ENCODE measurements around the gene AURKA.

Gene AURKA

DNA sequence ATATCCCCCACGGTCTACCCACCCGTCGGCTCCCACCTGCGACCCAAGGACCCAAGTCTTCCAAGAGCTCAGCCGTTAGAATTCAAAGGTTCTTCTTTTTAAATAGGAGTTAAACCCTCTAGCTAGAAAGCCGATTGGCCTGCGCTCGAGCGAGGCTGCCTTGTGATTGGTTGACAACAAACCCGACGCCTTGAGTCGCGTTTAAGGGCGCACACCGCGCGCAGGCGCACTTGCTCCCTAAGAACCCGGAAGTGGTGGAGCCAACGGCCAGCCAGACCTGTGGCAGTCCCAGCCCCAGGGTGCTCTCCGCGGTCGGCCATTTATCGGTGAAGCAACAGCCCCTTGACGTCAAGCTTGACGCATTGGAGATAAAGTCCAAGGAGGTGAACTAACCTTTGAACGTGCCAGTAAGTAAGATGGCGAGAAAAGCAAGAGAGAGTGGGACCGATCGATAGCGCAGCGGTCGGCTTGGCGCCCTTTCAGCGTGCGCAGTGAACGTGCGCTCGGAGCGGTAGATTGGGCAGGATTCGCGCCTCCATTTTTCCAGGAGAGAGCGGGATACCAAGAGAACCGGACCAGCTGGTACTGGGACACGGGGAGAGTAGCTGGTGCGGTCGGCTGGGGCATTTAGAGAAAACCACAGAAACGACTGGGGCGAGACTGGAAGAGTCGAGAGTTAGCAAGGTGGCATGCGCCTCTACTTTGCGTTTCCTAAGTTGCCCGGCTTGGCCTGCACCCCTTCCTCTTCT, at the start of gene AURKA, which contains the start of gene CSTF1:
Gene AURKA (minus strand): TSS at position 84 of the 749 bp plus-strand sequence. CDS start 4,018 bp downstream, outside the sequence.
Gene CSTF1 (plus strand): TSS at position 514 of the 749 bp plus-strand sequence. CDS start 2,908 bp downstream, outside the sequence.
- peak; percentile 100 for DNase-seq

DNA sequence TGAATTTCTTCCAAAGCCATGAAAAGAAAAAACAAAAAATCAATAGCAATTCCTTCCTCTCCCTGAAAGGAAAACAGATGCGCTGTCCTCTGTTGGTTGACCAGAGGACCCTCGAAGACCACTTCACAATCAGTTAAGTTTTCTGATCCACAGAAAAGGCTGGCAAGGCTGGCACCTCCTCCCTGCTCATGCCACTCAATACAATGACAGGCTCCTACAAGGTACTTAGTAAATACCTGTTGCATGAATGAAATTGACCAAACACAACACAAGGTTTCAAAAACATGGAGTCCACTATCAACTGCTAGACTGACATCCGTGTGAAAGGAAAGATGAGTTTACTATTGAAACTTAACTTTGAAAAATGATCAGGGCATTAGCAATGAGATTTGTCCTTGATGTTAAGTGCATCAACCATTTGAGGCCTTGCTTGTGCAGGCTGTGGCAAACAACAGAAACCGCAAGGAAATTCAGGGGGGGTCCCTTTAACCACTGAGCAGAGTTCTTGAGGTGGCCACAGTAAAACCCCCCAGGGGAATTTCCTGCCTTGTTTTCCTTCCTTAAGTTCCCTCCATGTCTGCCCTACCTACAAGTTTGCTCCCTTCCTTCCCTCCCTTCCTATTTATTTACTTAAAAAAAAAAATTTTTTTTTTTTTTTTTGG, 48.5 kb upstream of the AURKA start:
- DNase-seq: no peak

DNA sequence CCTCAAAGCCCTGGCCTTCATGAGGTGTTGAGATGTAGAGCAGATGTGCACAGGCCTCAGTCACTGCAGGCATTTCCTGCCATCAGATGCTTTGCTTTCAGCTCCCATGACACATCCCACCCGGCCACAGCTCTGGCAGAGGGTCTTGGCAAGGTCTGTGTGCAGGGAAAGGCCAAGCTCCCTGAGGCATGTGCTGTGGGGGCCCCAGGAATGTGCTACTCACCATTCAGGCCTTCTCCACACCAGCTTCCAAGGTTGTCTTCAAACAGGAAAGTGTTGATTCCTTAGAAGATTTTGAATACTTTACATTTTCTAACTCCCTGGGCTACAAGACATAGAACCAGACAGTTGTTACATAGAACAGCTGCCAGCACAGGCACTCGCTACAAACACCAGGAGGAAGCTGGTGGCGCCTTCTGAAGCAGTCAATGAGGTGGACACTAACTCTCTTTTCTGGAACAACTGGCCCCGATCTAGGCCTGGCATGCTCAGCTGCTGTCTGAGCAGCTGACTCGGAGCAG, 47.8 kb upstream of the AURKA start:
- DNase-seq: no peak

DNA sequence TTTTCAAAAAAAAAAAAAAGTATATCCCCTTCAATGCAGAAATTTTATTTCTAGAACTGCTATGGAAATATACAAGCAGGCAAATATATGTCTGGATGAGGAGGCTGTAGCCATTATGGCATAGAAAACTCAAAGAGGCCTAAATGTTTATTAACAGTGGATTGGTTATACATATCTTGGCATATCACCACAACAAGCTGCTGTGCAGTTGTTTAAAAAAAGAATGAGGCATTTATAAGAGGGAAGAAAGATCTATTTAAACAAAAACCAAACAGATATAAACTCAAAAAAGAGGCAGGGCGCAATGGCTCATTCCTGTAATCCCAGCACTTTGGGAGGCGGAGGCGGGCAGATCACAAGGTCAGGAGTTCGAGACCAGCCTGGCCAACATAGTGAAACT, 46.3 kb upstream of the AURKA start:
- no peak for DNase-seq

DNA sequence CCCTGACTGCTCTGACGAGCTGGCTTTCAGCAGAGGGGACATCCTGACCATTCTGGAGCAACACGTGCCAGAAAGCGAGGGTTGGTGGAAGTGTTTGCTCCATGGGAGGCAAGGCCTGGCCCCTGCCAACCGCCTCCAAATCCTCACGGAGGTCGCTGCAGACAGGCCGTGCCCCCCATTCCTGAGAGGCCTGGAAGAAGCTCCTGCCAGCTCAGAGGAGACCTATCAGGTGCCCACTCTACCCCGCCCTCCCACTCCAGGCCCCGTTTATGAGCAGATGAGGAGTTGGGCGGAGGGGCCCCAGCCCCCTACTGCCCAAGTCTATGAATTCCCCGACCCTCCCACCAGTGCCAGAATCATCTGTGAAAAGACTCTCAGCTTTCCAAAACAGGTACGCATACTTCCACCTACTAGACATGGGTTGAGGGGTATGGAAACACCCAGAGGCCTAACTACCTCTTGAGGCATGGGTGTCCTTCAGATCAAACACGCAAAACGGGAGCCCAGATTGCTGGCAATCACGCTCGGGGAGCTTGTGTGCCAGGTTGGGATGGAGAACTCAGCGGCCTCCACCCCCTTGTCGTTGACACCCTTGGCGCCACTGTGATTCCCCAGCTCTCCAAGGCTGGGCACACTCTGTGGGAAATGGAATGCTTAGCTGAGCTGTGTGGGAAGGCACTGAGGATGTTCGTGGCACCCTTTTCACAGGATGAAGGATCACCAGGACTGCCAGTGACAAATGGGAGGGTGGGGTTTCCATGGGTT, 45.4 kb upstream of the AURKA start:
- DNase-seq: no peak

DNA sequence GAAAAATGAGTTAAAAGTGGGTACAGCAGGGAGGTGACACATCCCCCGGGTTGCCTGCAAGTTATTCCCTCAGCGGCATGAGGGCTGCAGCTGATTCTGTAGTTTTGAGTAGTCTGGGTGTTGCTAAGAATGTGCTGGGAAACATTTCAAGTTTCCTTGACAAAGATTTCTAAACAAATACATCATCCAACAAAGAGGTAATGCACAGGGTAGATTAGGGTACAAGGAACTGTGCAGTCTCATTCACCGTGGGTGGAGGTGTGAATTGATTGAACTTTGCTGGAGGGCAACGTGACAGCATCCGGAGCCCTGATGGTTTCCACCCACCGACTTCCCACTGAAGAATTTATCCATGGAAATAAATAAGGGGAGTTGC, 41.9 kb upstream of the AURKA start:
- no peak for DNase-seq

DNA sequence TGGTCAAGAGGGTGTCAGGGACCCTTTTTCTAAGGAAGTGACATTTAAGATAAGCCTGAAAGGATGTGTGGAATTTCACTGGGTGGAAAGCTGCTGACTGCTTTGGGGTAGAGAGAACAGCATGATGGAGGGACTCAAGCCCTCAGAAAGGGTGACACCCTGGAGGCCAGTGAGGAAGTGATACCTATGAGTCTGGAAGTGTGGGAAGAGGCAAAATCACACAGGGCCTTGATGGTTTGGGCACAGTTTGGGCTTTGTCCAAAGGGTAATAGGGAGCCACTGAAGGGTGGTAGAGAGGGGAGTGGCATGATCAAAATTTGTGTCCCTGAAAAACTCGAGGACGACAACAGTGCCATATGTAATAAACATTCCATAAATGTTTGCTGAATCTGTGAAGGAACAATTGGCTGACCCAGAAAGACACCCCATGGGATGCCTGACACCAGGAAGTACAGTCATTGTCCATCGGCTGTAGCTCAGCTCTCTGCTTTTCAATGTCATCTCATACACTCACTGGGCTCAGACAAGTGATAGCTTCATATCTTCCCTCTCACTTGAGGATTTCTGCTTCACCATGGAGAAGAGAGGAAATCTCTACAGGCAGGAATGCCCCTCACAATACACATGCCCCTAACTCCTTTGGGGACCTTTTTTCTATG, 41.3 kb upstream of the AURKA start:
- peak; percentile 44 for DNase-seq

DNA sequence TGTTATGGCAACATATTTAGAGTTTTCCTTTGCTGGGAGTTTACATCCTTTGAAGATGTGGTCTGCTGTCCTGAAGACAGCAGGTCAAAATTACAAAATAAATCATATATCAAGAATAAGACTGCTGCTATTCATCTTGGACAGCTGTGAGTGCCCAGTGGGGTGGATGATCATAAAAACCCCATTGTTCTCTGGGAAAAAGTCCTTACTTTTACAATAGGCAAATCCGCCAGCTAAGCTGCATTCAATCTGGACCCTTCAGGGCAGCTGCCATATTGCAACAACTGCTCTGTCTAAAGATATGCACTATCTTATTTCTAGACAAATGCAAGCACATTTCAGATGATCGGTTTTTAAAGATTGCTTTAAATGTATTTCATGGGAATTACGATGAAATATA, 39.5 kb upstream of the AURKA start:
- no peak for DNase-seq

DNA sequence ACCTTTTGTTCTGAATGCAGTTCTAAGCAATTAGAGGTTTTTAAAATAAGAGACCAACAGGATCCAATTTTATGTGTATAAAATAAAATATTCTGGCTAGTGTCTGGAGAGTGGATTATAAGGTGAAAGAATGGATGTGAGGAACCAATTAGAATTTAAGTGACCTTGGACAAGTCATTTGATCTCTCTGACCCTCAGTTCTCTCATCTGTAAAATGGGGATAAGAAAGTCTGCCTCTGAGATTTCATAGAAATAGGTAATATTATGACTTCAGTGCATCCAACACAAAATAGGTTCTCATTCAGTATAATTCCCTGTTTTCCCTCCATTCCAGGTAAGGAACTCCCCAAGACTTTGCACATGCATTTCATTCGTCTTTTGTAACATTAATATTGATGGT, 38.9 kb upstream of the AURKA start:
- DNase-seq: no peak

DNA sequence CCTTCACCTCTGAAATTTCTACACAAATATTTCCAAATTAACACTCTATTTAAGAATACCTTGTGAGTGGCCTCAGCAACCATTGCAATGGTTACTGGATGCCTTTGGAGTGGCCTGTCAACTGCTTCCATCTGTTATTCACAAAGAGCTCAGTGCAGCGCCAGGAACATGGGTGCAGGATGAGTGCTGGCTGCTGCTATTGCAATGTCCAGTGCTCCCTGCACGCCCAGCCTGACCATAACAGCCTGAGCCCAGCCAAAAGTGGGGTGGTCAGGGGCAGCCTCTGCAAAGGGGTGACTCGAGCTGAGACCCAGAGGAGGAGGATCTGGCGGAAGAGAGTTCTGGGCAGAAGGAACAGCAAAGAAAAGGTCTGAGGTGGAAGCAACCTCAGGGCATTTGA, 38.4 kb upstream of the AURKA start:
- DNase-seq: no peak

DNA sequence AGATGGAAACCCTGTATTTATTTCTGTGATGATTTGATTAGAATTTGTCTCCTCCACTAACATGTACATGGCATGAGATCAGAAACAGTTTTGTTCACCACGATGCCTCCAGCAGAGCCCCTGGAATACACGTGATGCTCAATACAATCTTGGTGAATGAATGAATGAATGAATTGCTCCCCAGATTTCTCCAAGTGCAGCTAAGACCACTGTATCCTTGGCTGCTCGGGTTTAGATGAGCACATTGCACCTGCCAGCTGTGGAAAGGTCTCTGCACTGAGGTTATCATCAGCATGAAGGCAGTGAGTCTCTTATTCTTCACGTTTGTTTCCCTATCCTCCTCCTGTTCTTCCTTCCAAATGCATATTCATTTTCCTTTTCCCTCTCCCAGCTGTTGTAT, 37.9 kb upstream of the AURKA start:
- no peak for DNase-seq

DNA sequence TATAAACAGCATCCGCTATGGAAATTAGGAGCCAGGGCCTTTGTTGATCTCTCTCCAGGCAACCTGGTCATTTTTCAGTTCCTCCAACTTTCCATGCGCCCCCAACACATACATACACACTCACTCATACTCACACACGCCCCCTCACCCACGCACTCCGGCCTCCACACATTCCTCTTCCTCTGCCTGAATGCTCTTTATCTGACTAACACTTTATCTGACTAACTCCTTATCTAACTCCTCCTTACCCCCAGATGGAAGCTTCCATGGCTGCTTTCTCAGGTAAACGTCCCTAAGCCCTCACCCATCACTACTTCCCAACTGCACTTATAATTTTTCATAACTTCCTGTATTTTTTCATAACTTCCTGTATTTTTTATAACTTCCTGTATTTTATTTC, 37.5 kb upstream of the AURKA start:
- DNase-seq: peak; percentile 48

DNA sequence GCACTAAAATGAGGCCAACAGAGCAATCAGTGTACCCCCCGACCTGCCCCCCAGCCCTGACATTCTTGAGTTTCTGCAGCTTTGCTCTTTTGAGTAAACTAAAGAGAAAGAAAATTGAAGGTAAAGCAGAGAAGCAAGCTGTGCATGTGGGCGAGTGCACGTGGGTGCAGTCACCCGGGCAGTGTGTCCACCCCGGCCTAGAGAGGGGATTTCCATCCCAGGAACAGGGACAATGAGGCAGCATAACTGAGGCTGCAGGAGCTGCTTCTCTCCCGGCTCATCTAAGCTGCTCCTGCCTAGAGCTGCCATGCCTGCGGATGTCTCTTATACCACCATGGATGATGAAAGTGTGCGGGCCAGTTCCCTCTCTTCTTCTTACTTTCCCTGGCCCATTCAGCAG, 36.9 kb upstream of the AURKA start:
- DNase-seq: peak; percentile 69

DNA sequence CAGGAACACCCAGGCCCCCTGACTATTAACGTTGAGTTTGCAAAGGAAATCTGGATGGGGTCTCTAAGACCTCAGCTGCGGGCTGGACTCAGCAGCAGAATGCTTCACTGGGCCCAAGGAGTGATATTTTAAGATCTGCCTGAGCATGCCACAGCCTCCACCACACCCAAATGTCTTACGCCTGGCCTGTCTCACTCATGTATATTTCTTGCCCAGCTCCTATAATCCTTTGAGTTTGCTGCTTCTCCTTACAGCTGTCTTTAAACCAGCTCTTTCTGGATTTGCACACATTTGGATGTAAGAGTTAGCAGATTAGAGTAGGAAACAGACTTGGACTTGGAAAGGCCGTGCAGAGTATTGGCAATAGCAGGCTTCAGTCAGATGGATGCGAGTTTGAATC, 36.4 kb upstream of the AURKA start:
- DNase-seq: no peak

DNA sequence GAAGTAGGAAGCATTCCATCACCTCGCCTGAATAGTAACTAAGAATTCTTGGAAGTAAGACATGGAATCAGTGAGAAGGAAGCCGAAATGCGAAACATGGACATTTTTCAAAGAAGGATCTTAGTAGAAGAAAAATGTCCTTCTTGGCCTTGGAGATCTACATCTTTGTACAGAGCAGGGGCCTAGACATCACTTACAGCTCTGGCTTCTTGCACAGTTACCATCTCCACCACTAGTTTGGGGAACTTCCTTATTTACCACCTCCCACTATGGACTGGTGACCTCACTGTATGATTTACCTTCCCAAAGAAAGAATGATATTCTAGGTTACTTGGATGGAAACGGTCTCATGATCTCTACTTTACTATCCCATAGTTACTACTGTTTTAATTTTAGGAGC, 35.8 kb upstream of the AURKA start:
- DNase-seq: peak; percentile 68

DNA sequence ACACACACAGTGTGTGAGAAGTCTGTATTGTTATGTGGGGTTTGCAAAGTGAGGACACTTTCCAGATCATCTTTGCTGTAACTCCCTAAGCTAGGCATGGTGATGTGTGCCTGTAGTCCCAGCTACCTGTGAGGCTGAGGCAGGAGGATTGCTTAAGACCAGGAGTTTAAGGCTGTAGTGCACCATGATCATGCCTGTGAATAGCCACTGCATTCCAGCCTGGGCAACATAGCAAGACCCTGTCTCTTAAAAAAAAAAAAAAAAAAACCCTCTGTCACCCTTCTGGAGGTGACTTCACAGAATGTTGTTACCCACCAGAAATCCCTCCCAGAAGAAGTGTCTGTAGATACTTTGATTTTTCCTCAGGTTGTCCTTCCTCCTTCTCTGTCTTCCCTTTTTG, 34.9 kb upstream of the AURKA start:
- DNase-seq: no peak

DNA sequence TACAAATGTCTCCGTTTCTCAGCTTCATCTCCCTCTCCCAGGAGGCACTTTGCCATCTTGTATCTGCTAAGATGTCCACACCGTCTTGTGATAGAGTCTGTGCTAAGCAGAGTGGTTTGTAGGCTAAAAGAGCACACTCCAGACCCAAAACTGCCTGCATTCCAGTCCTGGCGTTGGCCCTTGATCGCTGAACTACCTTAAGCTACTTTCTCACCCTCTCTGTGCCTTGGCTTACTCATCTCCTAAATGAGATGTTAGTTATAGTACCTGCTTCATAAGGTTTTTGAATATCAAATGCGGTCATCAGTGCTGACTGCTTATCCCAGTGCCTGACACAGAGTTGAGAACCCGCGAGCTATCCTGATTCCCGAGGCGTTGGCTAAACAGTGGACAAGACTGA, 34.0 kb upstream of the AURKA start:
- no peak for DNase-seq

DNA sequence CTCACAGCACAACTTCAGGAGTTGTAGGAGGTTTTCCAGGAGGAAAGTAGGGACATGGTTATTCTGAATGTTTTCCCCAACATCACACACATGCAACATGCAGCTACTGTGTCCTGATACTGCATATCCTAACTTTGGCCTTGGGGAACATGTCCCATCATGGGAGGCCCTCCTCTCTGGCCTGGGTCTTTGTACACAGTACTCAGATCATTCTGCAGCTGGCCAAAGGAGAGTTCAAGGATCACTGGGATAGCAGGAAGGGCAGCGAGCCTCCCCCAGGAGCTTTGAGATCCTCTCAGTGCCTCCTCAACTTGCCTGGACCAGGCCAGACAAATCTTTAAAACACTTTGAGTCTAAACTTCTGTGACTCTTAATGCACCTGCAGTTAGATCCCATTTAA, 32.9 kb upstream of the AURKA start:
- DNase-seq: no peak

DNA sequence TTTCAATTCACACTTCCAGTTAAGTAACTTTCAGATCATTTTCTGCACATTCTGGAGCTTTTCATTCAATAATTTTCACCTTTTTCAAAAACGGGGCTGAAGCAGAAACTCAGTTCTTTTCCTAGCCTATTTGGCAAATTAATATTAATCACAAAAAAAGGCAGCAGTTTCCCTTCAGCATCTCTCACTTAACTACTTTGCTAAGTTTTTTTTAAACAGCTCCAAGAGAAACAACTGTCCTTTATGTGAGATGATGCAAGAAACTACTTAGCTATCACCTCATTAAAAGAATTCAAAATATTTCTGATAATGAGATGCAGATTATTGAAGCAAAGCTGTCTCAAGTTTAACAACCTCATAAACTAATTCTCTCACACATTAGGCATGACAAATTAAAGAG, 31.9 kb upstream of the AURKA start:
- DNase-seq: no peak

DNA sequence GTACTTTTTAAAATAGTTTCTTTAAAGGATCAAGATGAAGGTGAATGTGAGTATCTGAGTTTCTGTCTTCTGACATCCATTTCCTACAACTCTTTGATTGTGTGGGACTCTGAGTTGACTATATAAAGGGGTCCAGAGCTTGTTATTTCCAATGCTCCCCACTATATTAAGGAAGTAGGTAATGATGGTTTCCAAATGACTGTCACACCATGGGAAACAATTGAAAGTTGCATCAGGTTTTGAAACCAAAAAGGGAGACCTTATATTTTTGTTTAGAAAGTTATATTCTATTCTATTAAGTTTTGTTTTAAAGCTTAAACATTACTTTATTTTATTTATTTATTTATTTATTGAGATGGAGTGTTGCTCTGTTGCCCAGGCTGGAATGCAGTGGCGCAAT, 31.2 kb upstream of the AURKA start:
- DNase-seq: peak; percentile 75

DNA sequence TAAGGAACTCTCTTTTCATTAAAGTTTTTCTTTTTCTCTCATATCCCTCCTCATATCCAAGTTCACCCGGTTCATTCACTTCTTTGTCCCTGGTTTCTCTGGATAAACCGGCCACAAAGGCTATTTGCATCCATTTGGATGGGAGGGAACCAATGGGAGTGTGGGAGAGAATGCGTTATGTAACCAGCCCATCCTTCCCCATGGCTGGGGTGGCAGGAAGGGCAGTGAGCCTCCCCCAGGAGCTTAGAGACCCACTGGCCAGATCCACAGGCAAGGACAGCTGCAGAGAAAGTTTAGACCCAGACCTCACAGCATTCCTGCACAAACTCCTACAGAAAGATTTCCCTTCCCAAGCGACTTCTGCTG, 30.8 kb upstream of the AURKA start:
- no peak for DNase-seq

DNA sequence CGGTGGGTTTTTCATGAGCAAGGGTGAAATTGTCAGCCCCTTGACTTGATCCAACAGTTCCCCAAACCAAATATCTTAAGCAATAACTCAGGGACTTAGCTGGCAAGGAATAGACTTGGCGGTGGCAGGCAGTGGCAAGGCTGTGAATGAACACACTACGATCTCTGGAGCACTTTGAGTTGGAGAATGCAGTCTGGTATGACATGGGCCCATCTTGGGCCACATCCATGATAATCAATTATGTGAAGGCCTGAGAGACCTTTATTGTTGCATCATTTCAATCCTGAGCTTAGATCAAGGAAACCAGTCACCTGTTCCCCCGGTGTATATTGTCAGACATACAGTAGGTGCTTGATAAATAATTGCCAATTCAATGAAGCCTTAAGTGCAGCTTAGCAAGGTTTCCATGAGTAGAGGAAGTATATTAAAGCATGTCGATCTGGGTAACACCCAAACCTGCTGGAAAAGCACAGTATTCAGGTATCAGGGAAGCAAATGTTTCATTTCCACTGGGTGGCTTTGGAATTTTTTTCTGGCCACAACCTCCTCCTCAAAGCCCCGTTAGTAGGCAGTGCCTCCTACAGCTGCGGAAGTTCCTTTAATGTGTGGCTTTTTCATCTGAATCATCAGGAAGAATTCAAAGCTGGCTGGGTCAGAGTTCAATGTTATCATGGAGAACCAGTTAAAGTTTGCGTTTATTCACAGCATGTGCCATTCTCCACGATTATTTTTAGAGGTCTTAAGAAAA, 30.2 kb upstream of the AURKA start:
- DNase-seq: peak; percentile 74

All from inflammatory macrophage treated with lipopolysaccharide for 4 hours (primary cell).